Uterus (tissue), 4 donors: Measurements from ENCODE around the gene NOTUM. TPM values are rescaled to one million over a fixed set of nuclear protein-coding genes. Genes with fewer than 3 reads are reported as not detected.

Experiments used
- DNase-seq, 2 donors: peaks; one replicate each; pipeline ENCODE4 v3.0.0-alpha.2; 2019 to 2020
- H3K27ac ChIP-seq, 2 donors: fragments of 200-600 bp; sonication (generic); 1 replicate in 1 of 2; 2 replicates in 1 of 2; pipeline ENCODE4 v1.5.1; 2016 to 2018
- H3K27me3 ChIP-seq, 2 donors: fragments of 200-600 bp; sonication (generic); one replicate each; pipeline ENCODE4 v1.5.1; 2018 to 2019; ENCODE audit warnings: control low read depth in 1 of 2
- H3K36me3 ChIP-seq, 2 donors: fragments of 200-600 bp; sonication (generic); one replicate each; pipeline ENCODE4 v1.5.1; 2019; ENCODE audit warnings: control low read depth in 1 of 2
- H3K4me1 ChIP-seq, 2 donors: fragments of 200-600 bp; sonication (generic); one replicate each; pipeline ENCODE4 v1.5.1; 2018 to 2019; ENCODE audit warnings: control low read depth in 1 of 2
- H3K4me3 ChIP-seq, 2 donors: fragments of 200-600 bp; sonication (generic); 1 replicate in 1 of 2; 2 replicates in 1 of 2; pipeline ENCODE4 v1.5.1; 2018 to 2019; ENCODE audit warnings: mild to moderate bottlenecking in 1 of 2
- H3K9me3 ChIP-seq, 2 donors: fragments of 200-600 bp; sonication (generic); one replicate each; pipeline ENCODE4 v1.5.1; 2019; ENCODE audit warnings: control low read depth in 1 of 2
- CTCF ChIP-seq, 4 experiments: fragments of 200-600 bp in 2 of 4; fragments of 450-650 bp in 2 of 4; sonication (generic) in 2 of 4; IDR thresholded peaks; one replicate each; pipeline ENCODE4 v1.5.1; 2016 to 2019; ENCODE audit warnings: antibody characterized with exemption in 4 of 4, mild to moderate bottlenecking in 2 of 4, moderate library complexity in 1 of 4
- POLR2A ChIP-seq, 2 donors: fragments of 450-650 bp; IDR thresholded peaks; one replicate each; pipeline ENCODE4 v1.6.1; 2016; ENCODE audit warnings: antibody characterized with exemption in 2 of 2, mild to moderate bottlenecking in 1 of 2, moderate library complexity in 1 of 2
- intact Hi-C: fragments of 100-400 bp; cut with DNase I; formaldehyde crosslinking; loops from one replicate; pipeline ENCODE4 v1.15.1; 2023; ENCODE audit warnings: low total_unique reads
- total RNA-seq, 4 donors: library from RNA; depleted of rRNA in 3 of 4; stranded (reverse); fragments of >200 nt in 3 of 4; gene quantifications; one replicate each; pipeline versions ENCODE4 v1.1.0 to v1.2.4, GENCODE V29; 2014 to 2023
- donor health status: DM: yes; HTN: yes; CAD: no.

NOTUM gene
- total RNA-seq, 4 donors from 2014 or later = 5.0 TPM; not detected in 3

- TF ChIP-seq POLR2A (IDR thresholded peaks at IDR 0.05) (no peak), CTCF (IDR thresholded peaks at IDR 0.05) (no peak)
- Histone ChIP-seq H3K4me1 (peaks cover 0 to 4% of the 10 kb centered on the region in 2 donors), H3K27me3 (no peaks in the 10 kb centered on the region), H3K4me3 (peak overlapping the region; percentile 46 to 83), H3K36me3 (no peaks in the 10 kb centered on the region), H3K9me3 (no peaks in the 10 kb centered on the region), H3K27ac (peak overlapping the region in 1 of 2 donors; percentile 62)
- intact Hi-C loops = no loop called here
- DNase-seq = no peak
Observed at GRCh38 chr17:81909966-81910839, 50.8 kb downstream of the NOTUM start.

GRCh38 chr17:81909231-81909630 is 51.8 kb downstream of the NOTUM start:
- intact Hi-C loops = no loop called here
- H3K4me1 ChIP-seq = peaks cover 0 to 4% of the 10 kb centered on the region in 2 donors
- no peak for DNase-seq
- H3K36me3 ChIP-seq = no peaks in the 10 kb centered on the region
- no peak overlapping the region for H3K4me3 ChIP-seq
- no peaks in the 10 kb centered on the region for H3K9me3 ChIP-seq
- no peaks in the 10 kb centered on the region for H3K27me3 ChIP-seq
- TF ChIP-seq CTCF (IDR thresholded peaks at IDR 0.05) (no peak), POLR2A (IDR thresholded peaks at IDR 0.05) (no peak)
- H3K27ac ChIP-seq = no peak overlapping the region

- Histone ChIP-seq H3K27ac (no peak overlapping the region), H3K27me3 (no peaks in the 10 kb centered on the region), H3K4me1 (peaks cover 0 to 4% of the 10 kb centered on the region in 2 donors), H3K4me3 (no peak overlapping the region), H3K9me3 (no peaks in the 10 kb centered on the region), H3K36me3 (no peaks in the 10 kb centered on the region)
- DNase-seq = no peak
- intact Hi-C loops = no loop called here
- no peak for TF ChIP-seq POLR2A (IDR thresholded peaks at IDR 0.05)
- TF ChIP-seq CTCF (IDR thresholded peaks at IDR 0.05) = no peak
Observed at GRCh38 chr17:81908793-81909192, 52.2 kb downstream of the NOTUM start.

- intact Hi-C loops = no loop called here
- peaks cover 0 to 7% of the 10 kb centered on the region in 2 donors for H3K4me1 ChIP-seq
- H3K27me3 ChIP-seq = no peaks in the 10 kb centered on the region
- TF ChIP-seq CTCF (IDR thresholded peaks at IDR 0.05) (no peak), POLR2A (IDR thresholded peaks at IDR 0.05) (no peak)
- DNase-seq = peak in 1 of 2 donors; percentile 14
- no peaks in the 10 kb centered on the region for H3K9me3 ChIP-seq
- H3K27ac ChIP-seq = no peak overlapping the region
- no peaks in the 10 kb centered on the region for H3K36me3 ChIP-seq
- H3K4me3 ChIP-seq = no peak overlapping the region
Observed at GRCh38 chr17:81907219-81908145, 53.5 kb downstream of the NOTUM start.
